Esophagus mucosa (tissue), 1 donor: ENCODE data around the gene LRBA. TPM values are rescaled to one million over a fixed set of nuclear protein-coding genes. Genes with fewer than 3 reads are reported as not detected.
A peak's percentile ranks its signal among the peaks of the same experiment; 100 is the strongest.
"Not testable (repeated sequence)": the region's sequence is repeated elsewhere in the genome, so short reads cannot be mapped to it uniquely, and the experiment has no call there.

ENCODE experiments used
- ATAC-seq: fragments of 200-7000 bp; cut with Tn5 transposase; one replicate; pipeline ENCODE4 v1.9.1; 2020
- total RNA-seq: library from RNA; stranded (reverse); gene quantifications from one replicate; pipeline ENCODE4 v1.2.4, GENCODE V29; 2023
- donor health status: DM: yes; HTN: yes; CAD: no.

Gene LRBA
- total RNA-seq, 1 donor from 2014 or later, result 41.1 TPM

- ATAC-seq, result no peak
Measured at GRCh38 chr4:150546286-150546685, 468.8 kb downstream of the LRBA start.

DNA sequence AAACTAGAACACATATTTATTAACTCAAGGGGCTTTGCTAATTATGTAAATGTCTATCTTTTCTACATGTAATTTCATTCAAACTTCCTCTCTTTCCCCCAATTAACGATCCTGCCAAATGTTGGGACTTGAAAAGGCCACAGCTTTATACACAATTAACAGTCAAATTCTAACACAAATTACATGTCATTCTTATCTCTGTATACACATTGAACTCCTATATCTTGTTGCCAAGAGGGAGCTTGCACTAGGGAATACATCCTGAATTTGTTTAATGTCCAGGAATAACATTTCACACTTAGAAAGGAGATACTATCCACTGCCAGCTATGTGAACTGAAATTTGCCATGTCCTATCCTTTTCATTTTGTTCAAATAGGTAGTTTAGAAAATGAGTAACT is 472.0 kb downstream of the LRBA start:
- ATAC-seq, result no peak

- no peak for ATAC-seq
Measured at GRCh38 chr4:150541681-150542080, 473.4 kb downstream of the LRBA start.

DNA sequence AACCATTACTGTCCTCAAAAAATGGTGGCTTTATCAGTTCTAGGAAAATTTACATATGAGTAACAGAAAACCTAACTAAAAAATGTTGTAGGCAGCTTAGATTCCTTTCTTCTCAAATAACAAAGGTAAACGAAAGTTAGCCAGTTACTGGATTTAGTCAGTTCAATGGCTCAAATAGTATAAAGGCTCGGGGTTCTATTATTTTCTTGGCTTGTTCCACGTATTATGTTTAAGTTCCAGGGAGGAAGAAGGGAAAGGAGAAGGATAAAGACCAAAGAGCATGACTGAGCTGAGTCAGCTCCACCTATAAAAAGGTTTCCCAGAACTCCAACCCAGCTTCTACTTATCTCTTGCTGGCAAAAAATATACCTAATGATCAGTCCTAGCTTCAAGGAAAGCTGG is 474.1 kb downstream of the LRBA start:
- ATAC-seq, result no peak

DNA sequence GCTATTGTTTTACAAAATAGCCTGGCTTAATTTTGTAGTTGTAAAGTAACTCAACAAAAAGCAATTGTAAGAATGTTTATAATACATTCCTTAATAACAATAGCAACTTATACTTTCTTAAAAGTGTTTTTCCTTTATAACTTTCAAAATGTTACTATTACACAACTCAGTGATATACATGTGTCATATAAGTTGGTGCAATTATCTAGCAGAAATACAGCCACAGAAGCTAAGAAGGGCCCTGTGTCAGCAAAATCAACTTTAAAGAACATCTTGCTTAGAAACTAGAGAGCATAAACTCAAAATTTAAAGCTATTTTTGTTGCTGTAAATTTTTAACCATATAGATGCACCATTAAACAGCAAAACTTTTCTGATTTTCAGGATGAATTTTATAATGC is 474.5 kb downstream of the LRBA start:
- no peak for ATAC-seq

- ATAC-seq, result not testable (repeated sequence)
Measured at GRCh38 chr4:150537911-150538310, 477.2 kb downstream of the LRBA start.

DNA sequence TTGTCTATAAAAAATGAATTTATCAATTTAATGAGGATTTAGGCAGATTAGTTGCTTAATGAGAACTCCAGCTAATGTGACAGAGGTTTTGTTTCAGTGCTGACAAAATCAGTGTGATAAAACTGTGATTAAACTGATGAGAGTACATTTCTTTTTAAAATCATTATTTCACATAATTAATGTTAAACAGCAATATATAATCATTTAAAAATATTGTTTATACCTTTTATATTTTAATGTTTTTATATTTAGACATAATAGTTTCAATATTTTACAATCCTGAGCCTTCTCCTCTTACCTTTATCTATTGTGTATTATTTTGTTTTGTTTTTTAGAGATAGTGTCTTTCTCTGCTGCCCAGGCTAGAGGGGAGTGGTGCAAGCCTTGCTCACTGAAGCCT is 480.3 kb downstream of the LRBA start:
- no peak for ATAC-seq

DNA sequence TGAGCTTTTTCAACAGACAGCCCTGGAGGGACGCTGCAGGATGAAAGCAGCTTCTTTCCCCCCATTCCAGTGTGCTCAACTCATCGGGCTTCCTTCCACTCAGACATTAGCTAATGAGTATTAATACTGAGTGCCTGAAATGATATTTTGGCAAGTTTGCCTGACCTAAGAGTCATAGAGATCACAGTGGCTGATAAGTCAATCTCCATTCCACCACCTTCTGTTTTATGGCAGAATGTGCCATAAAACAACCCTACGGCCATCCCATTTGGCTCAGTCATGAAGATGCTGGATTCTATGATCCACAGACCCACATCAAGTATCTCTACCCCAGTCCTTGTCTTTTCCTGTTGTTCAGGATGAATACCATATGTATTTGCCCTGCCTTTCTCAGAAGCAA is 481.4 kb downstream of the LRBA start:
- no peak for ATAC-seq

DNA sequence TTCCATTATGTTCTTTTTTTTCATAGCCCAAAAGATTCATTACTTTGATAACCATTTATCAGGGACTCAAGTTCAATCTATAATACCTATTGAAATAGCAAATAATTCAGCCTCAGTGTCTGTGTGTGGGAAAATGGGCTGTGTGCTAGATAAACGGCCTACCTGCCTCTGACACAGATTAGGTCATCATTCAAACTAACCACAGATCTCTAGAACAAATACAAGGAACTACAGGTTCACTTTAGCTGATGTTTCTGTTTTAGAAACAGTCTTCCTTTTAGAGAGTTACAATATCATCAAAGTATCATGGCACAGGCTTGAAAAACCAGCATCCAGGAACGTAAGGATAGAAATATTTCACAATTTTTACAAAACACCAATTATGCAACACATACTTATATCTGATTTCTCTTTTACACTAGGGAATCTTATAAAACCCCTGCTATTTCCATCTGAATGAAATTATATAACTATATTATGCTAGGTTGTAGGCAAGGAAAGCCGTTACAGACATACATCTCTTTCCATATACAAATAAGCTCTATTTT is 489.7 kb downstream of the LRBA start:
- no peak for ATAC-seq

GRCh38 chr4:150518559-150518958 is 496.5 kb downstream of the LRBA start:
- ATAC-seq, result peak; percentile 63

DNA sequence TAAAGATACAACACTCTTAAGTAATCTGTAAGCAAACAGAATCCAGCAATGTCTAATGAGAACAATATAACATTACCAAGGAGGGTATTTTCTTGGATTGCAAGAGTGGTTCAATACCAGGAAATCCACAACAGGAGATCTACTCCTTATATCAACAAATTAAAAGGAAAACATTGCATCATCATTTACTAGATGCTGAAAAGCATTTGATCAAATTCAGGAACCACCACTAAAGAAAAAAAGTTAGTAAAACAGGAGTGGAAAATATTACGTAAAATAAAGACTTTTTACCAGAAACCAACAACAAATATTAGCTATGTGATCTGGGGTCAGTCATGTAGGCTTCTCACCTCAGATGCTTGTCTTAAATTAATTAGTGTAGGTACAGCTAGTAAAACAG is 499.9 kb downstream of the LRBA start:
- no peak for ATAC-seq

- ATAC-seq, result no peak
Measured at GRCh38 chr4:150514709-150515108, 500.4 kb downstream of the LRBA start.

DNA sequence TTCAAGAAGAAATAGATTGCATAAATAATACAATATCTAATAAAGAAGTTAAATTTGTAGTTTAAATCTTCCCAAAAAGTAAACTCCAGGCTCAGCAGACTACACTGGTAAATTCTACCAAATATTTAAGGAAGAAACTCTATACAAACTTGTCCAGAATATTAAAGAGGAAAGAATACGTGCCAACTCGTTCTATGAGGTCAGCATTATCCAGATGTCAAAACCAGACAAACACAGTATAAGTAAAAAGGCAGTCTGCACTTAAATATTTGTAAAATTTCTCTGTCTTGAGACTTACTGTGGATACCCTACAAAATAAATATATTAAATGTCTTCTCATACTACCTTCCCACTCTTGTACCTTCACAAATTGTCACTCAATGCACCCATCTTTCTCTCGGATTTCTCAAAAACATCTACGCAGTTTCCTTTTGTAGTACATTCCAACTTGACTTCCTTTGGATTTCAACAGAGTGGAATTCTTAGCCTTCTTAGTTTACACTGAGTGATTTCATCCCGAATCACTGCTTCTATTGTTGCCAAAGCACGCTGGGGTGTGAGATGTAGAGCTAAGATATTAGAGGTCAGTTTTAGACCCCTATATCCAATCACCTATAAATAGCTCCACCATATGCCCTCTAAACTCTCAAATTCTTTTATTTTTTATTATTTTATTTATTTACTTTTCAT is 504.8 kb downstream of the LRBA start:
- ATAC-seq, result no peak

- not testable (repeated sequence) for ATAC-seq
Measured at GRCh38 chr4:150507656-150508055, 507.4 kb downstream of the LRBA start.

- ATAC-seq, result no peak
Measured at GRCh38 chr4:150501983-150502382, 513.1 kb downstream of the LRBA start.

GRCh38 chr4:150501009-150501727 is 513.9 kb downstream of the LRBA start:
- ATAC-seq, result peak; percentile 66

- no peak for ATAC-seq
Measured at GRCh38 chr4:150497612-150498011, 517.5 kb downstream of the LRBA start.

DNA sequence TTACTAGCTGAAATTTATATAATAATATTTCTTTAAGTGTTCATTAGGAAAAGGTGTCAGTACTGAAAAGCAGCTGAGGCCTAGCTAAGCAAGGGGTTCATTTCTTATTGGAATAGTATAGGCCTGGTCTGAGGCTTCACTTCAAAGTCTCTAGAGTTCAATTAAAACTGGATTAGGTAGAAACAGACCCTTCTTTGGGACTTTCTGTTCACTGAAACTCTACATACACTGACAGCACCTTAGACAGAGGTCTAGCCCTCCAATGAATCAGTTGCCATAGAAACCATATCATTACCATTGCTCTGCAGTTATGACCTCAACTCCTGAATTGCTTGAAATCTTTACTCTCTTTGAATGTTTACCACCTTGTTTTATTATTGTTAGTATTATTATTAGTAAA is 519.5 kb downstream of the LRBA start:
- no peak for ATAC-seq

DNA sequence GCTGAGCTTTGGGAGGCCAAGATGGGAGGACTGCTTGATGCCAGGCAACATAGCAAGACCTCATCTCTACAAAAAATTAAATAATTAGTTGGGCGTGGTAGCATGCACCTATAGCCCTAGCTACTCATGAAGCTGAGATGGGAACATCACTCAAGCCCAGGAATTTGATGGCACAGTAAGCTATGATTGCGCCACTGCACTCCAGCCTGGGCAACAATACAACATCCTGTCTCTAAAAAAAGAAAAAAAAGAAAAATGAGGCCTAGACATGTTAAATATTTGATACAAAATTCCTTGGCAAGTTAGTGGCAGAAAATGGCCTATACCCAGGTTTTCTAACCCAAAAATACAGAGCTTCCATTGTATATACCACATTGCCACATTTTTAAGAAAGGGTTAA is 521.2 kb downstream of the LRBA start:
- ATAC-seq, result no peak

DNA sequence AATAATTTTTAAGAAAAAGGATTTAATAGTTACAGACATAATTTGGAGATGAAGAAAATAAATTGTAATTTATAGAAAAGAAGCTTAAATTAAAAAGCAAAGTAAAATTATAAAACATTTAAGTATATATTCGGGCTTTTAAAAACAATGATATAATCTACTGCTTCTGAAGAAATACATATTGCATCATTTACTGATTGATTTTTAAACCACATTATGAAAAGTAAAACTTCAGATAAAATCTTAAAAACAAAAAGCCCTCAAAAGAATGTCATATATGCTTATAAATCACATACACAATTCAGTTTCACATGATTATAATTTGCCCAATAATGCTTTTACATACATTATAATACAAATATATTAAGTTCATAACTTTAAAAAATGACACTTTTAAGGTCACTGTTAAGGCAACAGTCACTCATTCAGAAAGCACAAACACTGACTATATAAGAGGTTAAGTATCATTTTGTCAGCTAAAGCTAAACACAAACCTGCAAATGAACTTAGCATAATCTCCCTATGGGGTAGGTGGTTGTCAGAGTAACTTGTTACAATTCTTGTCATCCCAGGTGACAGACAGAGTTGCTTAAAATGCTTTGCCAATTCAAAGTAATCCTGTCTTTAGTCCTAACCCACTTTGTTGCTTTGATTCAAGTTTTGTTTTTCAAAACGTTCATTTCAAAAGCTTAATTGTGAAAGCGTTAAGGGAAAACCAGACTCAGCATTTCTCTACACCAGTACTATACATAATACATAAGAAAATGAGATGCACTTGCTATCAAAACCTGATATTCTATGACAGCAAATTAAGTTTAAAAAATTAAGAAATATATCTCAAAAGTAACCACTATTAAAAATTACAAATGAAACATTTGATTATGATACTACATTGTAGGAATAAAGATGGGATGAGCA is 523.7 kb downstream of the LRBA start:
- ATAC-seq, result no peak

- ATAC-seq, result no peak
Measured at GRCh38 chr4:150482581-150482980, 532.5 kb downstream of the LRBA start.

DNA sequence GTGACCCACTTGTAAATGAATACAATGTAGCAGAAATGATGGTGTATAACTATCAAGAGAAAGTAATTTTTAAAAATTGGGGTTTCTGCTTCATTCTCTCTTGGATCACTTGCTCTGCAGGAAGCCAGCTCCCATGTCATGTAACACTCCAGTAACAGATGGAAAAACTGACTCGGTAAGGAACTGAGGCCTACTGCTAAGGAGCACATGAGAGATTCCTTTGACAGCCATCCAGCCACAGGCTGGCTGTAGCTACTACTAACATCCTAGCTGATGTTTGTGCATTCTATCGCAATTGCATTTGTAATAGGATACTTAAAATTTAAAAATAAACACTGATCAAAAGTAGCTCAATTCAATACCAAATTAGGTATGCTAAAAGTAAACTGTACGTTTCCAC is 535.4 kb downstream of the LRBA start:
- ATAC-seq, result no peak

- no peak for ATAC-seq
Measured at GRCh38 chr4:150477869-150478268, 537.2 kb downstream of the LRBA start.
